HG03095 (cell line): ENCODE measurements around the gene POGZ.
A peak's percentile ranks its signal among the peaks of the same experiment; 100 is the strongest.
"Not testable (repeated sequence)": the region's sequence is repeated elsewhere in the genome, so short reads cannot be mapped to it uniquely, and the experiment has no call there.

Source experiments
- ATAC-seq: cut with Tn5 transposase; IDR thresholded peaks from one replicate; pipeline ENCODE4 v1.9.1; 2021; ENCODE audit warnings: moderate library complexity; ENCODE audit not compliant: unreplicated experiment

Gene POGZ

GRCh38 chr1:151425103-151425502, 34.2 kb downstream of the POGZ start:
- ATAC-seq = no peak

GRCh38 chr1:151419819-151420218, 39.5 kb downstream of the POGZ start:
- no peak for ATAC-seq

- ATAC-seq = no peak
Measured at GRCh38 chr1:151418081-151418480, 41.2 kb downstream of the POGZ start.

GRCh38 chr1:151416231-151416630, 43.1 kb downstream of the POGZ start:
- no peak for ATAC-seq

- ATAC-seq = no peak
Measured at GRCh38 chr1:151411884-151412283, 47.4 kb downstream of the POGZ start.

- no peak for ATAC-seq
Measured at GRCh38 chr1:151408891-151409290, 50.4 kb downstream of the POGZ start.

- no peak for ATAC-seq
Measured at GRCh38 chr1:151407304-151407703, 52.0 kb downstream of the POGZ start.

- no peak for ATAC-seq
Measured at GRCh38 chr1:151406176-151406575, 53.1 kb downstream of the POGZ start.

- no peak for ATAC-seq
Measured at GRCh38 chr1:151405187-151405951, 53.9 kb downstream of the POGZ start.

- ATAC-seq = no peak
Measured at GRCh38 chr1:151403612-151404011, 55.7 kb downstream of the POGZ start.

- ATAC-seq = no peak
Measured at GRCh38 chr1:151402764-151403163, 56.5 kb downstream of the POGZ start.

- ATAC-seq = no peak
Measured at GRCh38 chr1:151401860-151402259, 57.4 kb downstream of the POGZ start.

- no peak for ATAC-seq
Measured at GRCh38 chr1:151401125-151401788, 58.0 kb downstream of the POGZ start.

GRCh38 chr1:151399324-151400171, 59.7 kb downstream of the POGZ start, which contains the start of gene PSMB4:
TSS of gene PSMB4 (plus strand) at chr1:151399573. CDS start at chr1:151399588, 15 bp downstream.
- peak; percentile 70 for ATAC-seq

- ATAC-seq = not testable (repeated sequence)
Measured at GRCh38 chr1:151396265-151396664, 63.0 kb downstream of the POGZ start.

- ATAC-seq = no peak
Measured at GRCh38 chr1:151393583-151393982, 65.7 kb downstream of the POGZ start.

GRCh38 chr1:151391079-151391563, 68.2 kb downstream of the POGZ start:
- ATAC-seq = no peak

- ATAC-seq = not testable (repeated sequence)
Measured at GRCh38 chr1:151390221-151391078, 68.8 kb downstream of the POGZ start.

GRCh38 chr1:151386002-151386401, 73.3 kb downstream of the POGZ start:
- no peak for ATAC-seq

- no peak for ATAC-seq
Measured at GRCh38 chr1:151384584-151384983, 74.7 kb downstream of the POGZ start.
